Measurements from ENCODE around the gene MB.

GRCh38 chr22:35597692-35598395, 19.3 kb downstream of the MB start:
- no peak for TF ChIP-seq POLR2A (IDR thresholded peaks at IDR 0.05; ENCODE audit: low read depth, low read length)
- no peak for TF ChIP-seq PAX5 (IDR thresholded peaks at IDR 0.05; ENCODE audit: insufficient read depth, low read length, severe bottlenecking)
- TF ChIP-seq POLR2AphosphoS5 (IDR thresholded peaks at IDR 0.05; ENCODE audit: low read depth, low read length) = no peak
- TF ChIP-seq TAF1 (IDR thresholded peaks at IDR 0.05; ENCODE audit: low read depth, low read length) = no peak
- TF ChIP-seq SPI1 (IDR thresholded peaks at IDR 0.05; ENCODE audit: low read depth, low read length) = no peak

Data from GM12891 (cell line).